Kidney (tissue), 14 donors: ENCODE results near the gene ATP11A. TPM values are rescaled to one million over a fixed set of nuclear protein-coding genes. Genes with fewer than 3 reads are reported as not detected.

Experiments used
- DNase-seq, 5 donors: peaks; one replicate each; pipeline ENCODE4 v3.0.0-alpha.2; 2013 to 2020
- FAIRE-seq: peaks from 2 replicates; lab custom pipeline; 2012; peaks lifted over from hg19 to GRCh38; lab: Jason Lieb, UNC
- H3K27ac ChIP-seq, 2 donors: one replicate each; pipeline ENCODE4 v1.7.0; 2013; ENCODE audit warnings: low read depth in 2 of 2, low read length in 2 of 2, inconsistent platforms in 1 of 2
- H3K27me3 ChIP-seq: one replicate; pipeline ENCODE4 v1.7.1; 2013; ENCODE audit warnings: low read length, inconsistent platforms; ENCODE audit not compliant: control insufficient read depth, insufficient read depth
- H3K36me3 ChIP-seq, 3 donors: one replicate each; pipeline versions ENCODE4 v1.7.0 to v1.7.1; 2013; ENCODE audit warnings: low read length in 3 of 3, control low read depth in 1 of 3, inconsistent platforms in 1 of 3; ENCODE audit not compliant: insufficient read depth in 3 of 3, control insufficient read depth in 2 of 3
- H3K4me1 ChIP-seq, 3 donors: one replicate each; pipeline versions ENCODE4 v1.7.0 to v1.7.1; 2013; ENCODE audit warnings: low read length in 3 of 3, inconsistent platforms in 1 of 3, low read depth in 1 of 3; ENCODE audit not compliant: control insufficient read depth in 2 of 3, insufficient read depth in 2 of 3
- H3K4me3 ChIP-seq, 3 donors: one replicate each; pipeline versions ENCODE4 v1.7.0 to v1.8.1; 2013; ENCODE audit warnings: low read length in 3 of 3, control low read depth in 1 of 3, inconsistent platforms in 1 of 3
- H3K9ac ChIP-seq, 3 donors: one replicate each; pipeline versions ENCODE4 v1.7.0 to v1.7.1; 2013; ENCODE audit warnings: low read length in 3 of 3, control low read depth in 1 of 3, inconsistent platforms in 1 of 3
- H3K9me3 ChIP-seq, 3 donors: one replicate each; pipeline versions ENCODE4 v1.7.0 to v1.7.1; 2013; ENCODE audit warnings: low read length in 3 of 3, control low read depth in 1 of 3, inconsistent platforms in 1 of 3; ENCODE audit not compliant: control insufficient read depth in 2 of 3, insufficient read depth in 1 of 3
- intact Hi-C: fragments of 100-400 bp; cut with DNase I; formaldehyde crosslinking; loops from one replicate; pipeline ENCODE4 v1.11.1; 2022
- polyA plus RNA-seq: library from polyadenylated mRNA; stranded (reverse); fragments of 350-450 nt; fragmentation: Illumina TruSeq; extraction: RNeasy Lipid Tissue Mini Kit (QIAGEN cat#74804); gene quantifications from one replicate; pipeline ENCODE4 v1.2.3, GENCODE V29; 2014; ENCODE audit warnings: low read depth, low replicate concordance; ENCODE audit not compliant: insufficient read depth
- total RNA-seq: library from RNA; stranded (reverse); fragmentation: NEBNext Ultra II Directional; extraction: Animal tissue kit (Norgen Biotek cat#: 25700); gene quantifications from one replicate; pipeline ENCODE4 v1.2.1, GENCODE V29; 2021
- TF ChIP-seq, protein P1 (sequence below): IDR thresholded peaks from 3 replicates; pipeline ENCODE4 v1.5.1; 2012; ENCODE audit warnings: mild to moderate bottlenecking, moderate library complexity, borderline replicate concordance; ENCODE audit not compliant: insufficient read depth; ENCODE audit errors: extremely low read depth
- donor health status: control.
- donor health status: control.
- donor health status: control.
- donor health status: control.
- donor health status: control.
- donor health status: DM: yes; HTN: yes; CAD: no.
- donor health status: Normal renal cell carcinoma (clear cell type).

The ATP11A gene
- total and polyA plus RNA-seq, 2 donors from 2014 or later, result 4.9 to 212 TPM

DNA sequence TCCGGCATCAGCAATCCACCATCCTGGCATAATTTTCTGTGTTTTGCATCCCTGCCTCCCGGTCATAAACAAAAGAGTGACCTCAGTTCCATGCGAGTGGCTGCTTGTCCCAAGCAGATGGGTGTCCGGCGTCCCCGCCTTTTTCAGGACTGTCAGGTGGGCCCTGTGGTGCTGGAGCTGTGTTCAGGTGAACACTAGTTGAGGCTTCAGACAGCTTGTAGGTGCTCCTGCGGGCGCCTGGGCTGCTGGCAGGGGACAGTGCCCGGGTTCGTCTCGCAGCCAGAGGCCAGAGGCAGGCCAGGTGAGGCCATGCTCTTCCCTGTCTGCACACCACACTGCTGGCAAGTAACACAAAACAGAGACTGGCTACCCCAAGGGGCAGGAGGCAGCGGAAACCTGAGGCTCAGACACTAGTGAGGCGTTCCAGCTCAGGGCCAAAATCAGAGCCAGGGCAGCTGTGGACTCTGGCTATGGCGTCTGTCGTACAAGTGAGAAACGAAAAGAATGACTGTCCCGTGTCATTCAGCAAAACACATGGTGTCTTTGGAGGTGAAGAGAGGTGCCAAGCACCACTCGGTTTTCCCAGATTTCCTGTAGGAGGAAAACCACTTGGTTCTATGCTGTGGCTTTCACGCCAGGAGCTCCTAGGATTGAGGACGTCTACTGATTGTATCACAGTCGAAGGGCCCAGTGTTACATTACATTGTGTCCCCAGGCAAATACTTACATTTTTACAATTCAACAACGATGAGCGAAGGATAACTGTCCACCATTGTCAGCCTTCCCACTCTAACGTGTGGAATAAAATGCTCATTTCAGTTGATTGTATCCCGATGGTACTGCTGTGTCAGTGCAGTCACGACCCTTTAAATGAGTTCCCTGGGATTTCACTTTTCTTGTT, 104.0 kb downstream of the ATP11A start:
- H3K4me1 ChIP-seq, result peaks cover 0 to 13% (median 8%) of the 10 kb centered on the region in 3 donors
- H3K27me3 ChIP-seq, result no peaks in the 10 kb centered on the region
- TF ChIP-seq, protein P1, sequence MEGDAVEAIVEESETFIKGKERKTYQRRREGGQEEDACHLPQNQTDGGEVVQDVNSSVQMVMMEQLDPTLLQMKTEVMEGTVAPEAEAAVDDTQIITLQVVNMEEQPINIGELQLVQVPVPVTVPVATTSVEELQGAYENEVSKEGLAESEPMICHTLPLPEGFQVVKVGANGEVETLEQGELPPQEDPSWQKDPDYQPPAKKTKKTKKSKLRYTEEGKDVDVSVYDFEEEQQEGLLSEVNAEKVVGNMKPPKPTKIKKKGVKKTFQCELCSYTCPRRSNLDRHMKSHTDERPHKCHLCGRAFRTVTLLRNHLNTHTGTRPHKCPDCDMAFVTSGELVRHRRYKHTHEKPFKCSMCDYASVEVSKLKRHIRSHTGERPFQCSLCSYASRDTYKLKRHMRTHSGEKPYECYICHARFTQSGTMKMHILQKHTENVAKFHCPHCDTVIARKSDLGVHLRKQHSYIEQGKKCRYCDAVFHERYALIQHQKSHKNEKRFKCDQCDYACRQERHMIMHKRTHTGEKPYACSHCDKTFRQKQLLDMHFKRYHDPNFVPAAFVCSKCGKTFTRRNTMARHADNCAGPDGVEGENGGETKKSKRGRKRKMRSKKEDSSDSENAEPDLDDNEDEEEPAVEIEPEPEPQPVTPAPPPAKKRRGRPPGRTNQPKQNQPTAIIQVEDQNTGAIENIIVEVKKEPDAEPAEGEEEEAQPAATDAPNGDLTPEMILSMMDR, result no peak
- H3K9ac ChIP-seq, result no peak overlapping the region
- no peaks in the 10 kb centered on the region for H3K36me3 ChIP-seq
- FAIRE-seq, result no peak
- H3K9me3 ChIP-seq, result no peaks in the 10 kb centered on the region
- DNase-seq, result no peak
- H3K4me3 ChIP-seq, result no peak overlapping the region
- H3K27ac ChIP-seq, result no peak overlapping the region
- intact Hi-C loops, result no loop called here

DNA sequence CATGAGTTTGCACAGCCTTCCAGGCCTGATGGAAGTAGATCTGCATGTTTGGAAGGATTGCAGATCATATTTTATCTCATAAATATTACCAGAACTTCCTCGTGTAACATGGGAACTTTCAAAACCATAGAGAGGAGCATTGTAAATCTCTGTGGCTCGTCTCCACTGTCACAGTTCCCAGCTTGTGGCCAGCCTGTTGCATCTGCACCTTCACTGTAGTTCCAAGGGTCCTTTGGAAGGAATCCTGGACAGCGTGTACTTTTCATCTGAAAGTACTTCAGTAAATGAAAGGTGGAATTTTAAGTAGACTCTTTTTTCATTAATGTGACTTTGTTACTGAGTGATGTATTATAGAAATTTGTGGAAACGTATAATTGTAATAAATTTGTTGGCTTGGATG, 105.4 kb downstream of the ATP11A start:
- H3K4me1 ChIP-seq, result peaks cover 0 to 13% (median 8%) of the 10 kb centered on the region in 3 donors
- H3K36me3 ChIP-seq, result no peaks in the 10 kb centered on the region
- peak overlapping the region in 1 of 2 donors; percentile 23 for H3K27ac ChIP-seq
- intact Hi-C loops, result no loop called here
- TF ChIP-seq, protein P1, result no peak
- H3K27me3 ChIP-seq, result no peaks in the 10 kb centered on the region
- FAIRE-seq (no peak), DNase-seq (peak in 1 of 5 donors; percentile 24)
- H3K9ac ChIP-seq, result no peak overlapping the region
- no peak overlapping the region for H3K4me3 ChIP-seq
- no peaks in the 10 kb centered on the region for H3K9me3 ChIP-seq

DNA sequence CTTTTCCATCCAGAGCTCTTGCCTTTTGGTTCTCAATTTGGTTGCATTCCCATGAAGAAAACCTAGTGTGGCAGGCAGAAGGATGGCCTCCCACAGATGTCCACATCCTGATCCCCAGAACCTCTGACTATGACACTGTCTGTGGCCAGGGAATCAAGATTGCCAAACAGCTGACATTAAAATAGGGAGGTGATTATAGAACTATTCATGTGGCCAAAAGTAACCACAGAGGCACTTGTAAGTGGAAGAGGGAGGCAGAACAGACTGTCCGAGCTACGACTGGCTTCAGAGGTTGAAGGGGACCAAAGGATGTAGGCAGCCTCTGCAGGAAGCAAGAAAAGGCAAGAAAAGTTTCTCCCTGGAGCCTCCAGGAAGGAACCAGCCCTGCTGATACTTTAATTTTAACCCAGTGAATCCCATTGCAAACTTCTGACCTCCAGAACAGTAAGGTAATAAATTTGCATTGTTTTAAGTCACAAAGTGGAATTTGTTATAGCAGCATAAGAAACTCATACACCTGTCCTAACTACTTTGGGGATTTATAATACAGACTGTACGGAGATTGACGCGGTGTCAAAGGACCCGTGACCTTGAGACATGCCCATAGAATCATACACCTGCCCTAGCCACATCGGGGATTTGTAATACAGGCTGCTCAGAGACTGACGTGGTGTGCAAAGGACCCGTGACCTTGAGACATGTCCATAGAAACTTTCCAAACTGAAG, 106.5 kb downstream of the ATP11A start:
- FAIRE-seq (no peak), DNase-seq (no peak)
- Histone ChIP-seq H3K27me3 (no peaks in the 10 kb centered on the region), H3K4me1 (peaks cover 0 to 8% (median 8%) of the 10 kb centered on the region in 3 donors), H3K27ac (no peak overlapping the region), H3K9me3 (no peaks in the 10 kb centered on the region), H3K36me3 (no peaks in the 10 kb centered on the region), H3K4me3 (no peak overlapping the region), H3K9ac (no peak overlapping the region)
- intact Hi-C loops, result no loop called here
- TF ChIP-seq, protein P1, result no peak
